HL-60 (cell line): ENCODE measurements around the gene SH2D3C.

Experiments
- POLR2AphosphoS5 ChIP-seq: IDR thresholded peaks from 2 replicates; pipeline ENCODE4 v1.6.1; 2012; ENCODE audit warnings: low read depth
- SPI1 ChIP-seq: IDR thresholded peaks from 2 replicates; pipeline ENCODE4 v1.6.1; 2012; ENCODE audit warnings: low read depth, mild to moderate bottlenecking, borderline replicate concordance
- TF ChIP-seq, protein P1 (sequence below): IDR thresholded peaks from one replicate; pipeline ENCODE4 v1.5.1; 2011; ENCODE audit warnings: low read length, control low read depth, inconsistent platforms; ENCODE audit not compliant: insufficient read depth
- TF ChIP-seq, protein P2 (sequence below): IDR thresholded peaks from 2 replicates; pipeline ENCODE4 v1.6.1; 2012; ENCODE audit warnings: low read depth; ENCODE audit not compliant: insufficient replicate concordance

DNA sequence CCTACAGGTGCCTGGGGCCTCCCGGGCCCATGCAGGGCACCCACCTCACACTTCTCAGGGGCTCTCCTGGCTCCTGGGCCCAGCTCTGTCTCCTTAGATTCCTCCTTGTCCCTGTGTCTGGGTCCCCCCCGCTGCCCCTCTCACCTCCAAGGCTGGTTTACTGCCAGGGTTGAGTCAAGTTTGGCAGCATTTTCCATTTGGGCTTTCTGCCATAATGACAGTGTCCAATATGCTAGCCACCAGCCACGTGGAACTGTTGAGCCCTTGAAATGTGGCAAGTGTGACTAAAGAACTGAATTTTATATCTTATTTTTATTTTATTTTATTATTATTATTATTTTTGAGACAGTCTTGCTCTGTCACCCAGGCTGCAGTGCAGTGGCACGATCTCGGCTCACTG lies 60.7 kb downstream of the SH2D3C start:
- TF ChIP-seq, protein P1, sequence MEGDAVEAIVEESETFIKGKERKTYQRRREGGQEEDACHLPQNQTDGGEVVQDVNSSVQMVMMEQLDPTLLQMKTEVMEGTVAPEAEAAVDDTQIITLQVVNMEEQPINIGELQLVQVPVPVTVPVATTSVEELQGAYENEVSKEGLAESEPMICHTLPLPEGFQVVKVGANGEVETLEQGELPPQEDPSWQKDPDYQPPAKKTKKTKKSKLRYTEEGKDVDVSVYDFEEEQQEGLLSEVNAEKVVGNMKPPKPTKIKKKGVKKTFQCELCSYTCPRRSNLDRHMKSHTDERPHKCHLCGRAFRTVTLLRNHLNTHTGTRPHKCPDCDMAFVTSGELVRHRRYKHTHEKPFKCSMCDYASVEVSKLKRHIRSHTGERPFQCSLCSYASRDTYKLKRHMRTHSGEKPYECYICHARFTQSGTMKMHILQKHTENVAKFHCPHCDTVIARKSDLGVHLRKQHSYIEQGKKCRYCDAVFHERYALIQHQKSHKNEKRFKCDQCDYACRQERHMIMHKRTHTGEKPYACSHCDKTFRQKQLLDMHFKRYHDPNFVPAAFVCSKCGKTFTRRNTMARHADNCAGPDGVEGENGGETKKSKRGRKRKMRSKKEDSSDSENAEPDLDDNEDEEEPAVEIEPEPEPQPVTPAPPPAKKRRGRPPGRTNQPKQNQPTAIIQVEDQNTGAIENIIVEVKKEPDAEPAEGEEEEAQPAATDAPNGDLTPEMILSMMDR: no peak
- no peak for TF ChIP-seq POLR2AphosphoS5
- TF ChIP-seq SPI1: no peak
- TF ChIP-seq, protein P2, sequence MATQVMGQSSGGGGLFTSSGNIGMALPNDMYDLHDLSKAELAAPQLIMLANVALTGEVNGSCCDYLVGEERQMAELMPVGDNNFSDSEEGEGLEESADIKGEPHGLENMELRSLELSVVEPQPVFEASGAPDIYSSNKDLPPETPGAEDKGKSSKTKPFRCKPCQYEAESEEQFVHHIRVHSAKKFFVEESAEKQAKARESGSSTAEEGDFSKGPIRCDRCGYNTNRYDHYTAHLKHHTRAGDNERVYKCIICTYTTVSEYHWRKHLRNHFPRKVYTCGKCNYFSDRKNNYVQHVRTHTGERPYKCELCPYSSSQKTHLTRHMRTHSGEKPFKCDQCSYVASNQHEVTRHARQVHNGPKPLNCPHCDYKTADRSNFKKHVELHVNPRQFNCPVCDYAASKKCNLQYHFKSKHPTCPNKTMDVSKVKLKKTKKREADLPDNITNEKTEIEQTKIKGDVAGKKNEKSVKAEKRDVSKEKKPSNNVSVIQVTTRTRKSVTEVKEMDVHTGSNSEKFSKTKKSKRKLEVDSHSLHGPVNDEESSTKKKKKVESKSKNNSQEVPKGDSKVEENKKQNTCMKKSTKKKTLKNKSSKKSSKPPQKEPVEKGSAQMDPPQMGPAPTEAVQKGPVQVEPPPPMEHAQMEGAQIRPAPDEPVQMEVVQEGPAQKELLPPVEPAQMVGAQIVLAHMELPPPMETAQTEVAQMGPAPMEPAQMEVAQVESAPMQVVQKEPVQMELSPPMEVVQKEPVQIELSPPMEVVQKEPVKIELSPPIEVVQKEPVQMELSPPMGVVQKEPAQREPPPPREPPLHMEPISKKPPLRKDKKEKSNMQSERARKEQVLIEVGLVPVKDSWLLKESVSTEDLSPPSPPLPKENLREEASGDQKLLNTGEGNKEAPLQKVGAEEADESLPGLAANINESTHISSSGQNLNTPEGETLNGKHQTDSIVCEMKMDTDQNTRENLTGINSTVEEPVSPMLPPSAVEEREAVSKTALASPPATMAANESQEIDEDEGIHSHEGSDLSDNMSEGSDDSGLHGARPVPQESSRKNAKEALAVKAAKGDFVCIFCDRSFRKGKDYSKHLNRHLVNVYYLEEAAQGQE: no peak
